ENCODE measurements around the gene TDRD1.

TDRD1 gene

DNA sequence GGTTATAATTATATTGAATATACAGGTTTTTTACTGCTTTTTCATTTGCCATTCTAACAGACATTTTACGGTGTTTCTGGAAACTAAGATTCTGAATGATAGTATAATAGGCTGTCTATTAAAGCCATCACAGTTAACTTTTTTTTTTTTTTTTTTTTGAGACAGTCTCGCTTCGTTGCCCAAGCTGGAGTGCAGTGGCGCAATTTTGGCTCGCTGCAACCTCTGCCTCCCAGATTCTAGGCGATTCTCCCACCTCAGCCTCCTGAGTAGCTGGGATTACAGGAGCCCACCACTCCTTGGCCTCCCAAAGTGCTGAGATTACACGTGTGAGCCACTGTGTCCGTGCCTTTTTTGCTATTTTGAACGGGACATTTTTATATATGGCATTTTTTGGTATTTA, 4.4 kb downstream of the TDRD1 start:
- Histone ChIP-seq H3K27ac (ENCODE audit: low read depth, low read length, poor library complexity, severe bottlenecking) (no peak overlapping the region), H3K27me3 (ENCODE audit: insufficient read depth, low read length) (no peaks in the 10 kb centered on the region), H2AFZ (ENCODE audit: low read length) (no peak overlapping the region), H3F3A (ENCODE audit: insufficient read depth, low read length) (no peaks in the 10 kb centered on the region), H3K9ac (ENCODE audit: low read length) (no peak overlapping the region), H3K4me2 (ENCODE audit: low read length) (no peak overlapping the region), H3K9me2 (ENCODE audit: low read depth, low read length) (no peaks in the 10 kb centered on the region), H3K79me2 (ENCODE audit: insufficient read depth, low read length) (no peaks in the 10 kb centered on the region), H3K36me3 (ENCODE audit: insufficient read depth, low read length) (no peaks in the 10 kb centered on the region), H3K4me1 (ENCODE audit: insufficient read depth, low read length, severe bottlenecking) (no peaks in the 10 kb centered on the region), H3K9me3 (ENCODE audit: low read length) (no peaks in the 10 kb centered on the region), H4K20me1 (ENCODE audit: insufficient read depth, low read length) (no peaks in the 10 kb centered on the region), H3K4me3 (ENCODE audit: low read depth, low read length, poor library complexity, severe bottlenecking) (no peak overlapping the region)
- TF ChIP-seq CTCF (IDR thresholded peaks at IDR 0.05; ENCODE audit: low read length) (no peak), EZH2 (IDR thresholded peaks at IDR 0.05; ENCODE audit: borderline replicate concordance, low read length) (no peak)

DNA sequence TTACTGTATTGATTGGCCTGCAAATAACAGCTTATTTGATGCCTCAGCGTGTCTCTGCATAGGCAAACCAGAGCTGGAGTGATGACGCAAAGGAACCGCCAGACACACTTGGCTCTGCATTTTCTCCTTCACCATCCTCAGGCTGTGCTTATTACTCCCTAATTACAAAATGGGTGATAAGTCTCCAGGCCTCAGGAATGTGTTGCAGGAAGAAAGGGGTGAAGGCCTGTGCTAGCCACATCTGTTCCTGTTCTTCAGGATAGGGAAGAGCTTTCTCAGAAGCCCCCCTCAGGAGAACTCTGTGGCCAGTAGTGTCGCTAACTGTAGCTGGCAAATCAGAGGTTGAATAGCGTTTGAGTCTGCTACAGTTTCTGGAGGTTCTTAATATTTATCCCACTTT, 5.1 kb downstream of the TDRD1 start:
- Histone ChIP-seq H3K9me3 (ENCODE audit: low read length) (no peaks in the 10 kb centered on the region), H4K20me1 (ENCODE audit: insufficient read depth, low read length) (no peaks in the 10 kb centered on the region), H3F3A (ENCODE audit: insufficient read depth, low read length) (no peaks in the 10 kb centered on the region), H3K27ac (ENCODE audit: low read depth, low read length, poor library complexity, severe bottlenecking) (no peak overlapping the region), H2AFZ (ENCODE audit: low read length) (no peak overlapping the region), H3K36me3 (ENCODE audit: insufficient read depth, low read length) (no peaks in the 10 kb centered on the region), H3K9me2 (ENCODE audit: low read depth, low read length) (no peaks in the 10 kb centered on the region), H3K27me3 (ENCODE audit: insufficient read depth, low read length) (no peaks in the 10 kb centered on the region), H3K9ac (ENCODE audit: low read length) (no peak overlapping the region), H3K4me2 (ENCODE audit: low read length) (no peak overlapping the region), H3K4me3 (ENCODE audit: low read depth, low read length, poor library complexity, severe bottlenecking) (no peak overlapping the region), H3K4me1 (ENCODE audit: insufficient read depth, low read length, severe bottlenecking) (no peaks in the 10 kb centered on the region), H3K79me2 (ENCODE audit: insufficient read depth, low read length) (no peaks in the 10 kb centered on the region)
- TF ChIP-seq CTCF (IDR thresholded peaks at IDR 0.05; ENCODE audit: low read length) (no peak), EZH2 (IDR thresholded peaks at IDR 0.05; ENCODE audit: borderline replicate concordance, low read length) (no peak)

GRCh38 chr10:114188001-114188400, 8.8 kb downstream of the TDRD1 start:
- TF ChIP-seq CTCF (IDR thresholded peaks at IDR 0.05; ENCODE audit: low read length), result no peak
- TF ChIP-seq EZH2 (IDR thresholded peaks at IDR 0.05; ENCODE audit: borderline replicate concordance, low read length), result no peak
- no peaks in the 10 kb centered on the region for H3K9me2 ChIP-seq (ENCODE audit: low read depth, low read length)
- no peaks in the 10 kb centered on the region for H3K36me3 ChIP-seq (ENCODE audit: insufficient read depth, low read length)
- H3K79me2 ChIP-seq (ENCODE audit: insufficient read depth, low read length), result no peaks in the 10 kb centered on the region
- no peaks in the 10 kb centered on the region for H3K9me3 ChIP-seq (ENCODE audit: low read length)
- no peaks in the 10 kb centered on the region for H4K20me1 ChIP-seq (ENCODE audit: insufficient read depth, low read length)
- H3K4me1 ChIP-seq (ENCODE audit: insufficient read depth, low read length, severe bottlenecking), result no peaks in the 10 kb centered on the region
- H2AFZ ChIP-seq (ENCODE audit: low read length), result no peak overlapping the region
- no peak overlapping the region for H3K9ac ChIP-seq (ENCODE audit: low read length)
- H3K4me3 ChIP-seq (ENCODE audit: low read depth, low read length, poor library complexity, severe bottlenecking), result no peak overlapping the region
- no peaks in the 10 kb centered on the region for H3K27me3 ChIP-seq (ENCODE audit: insufficient read depth, low read length)
- no peak overlapping the region for H3K4me2 ChIP-seq (ENCODE audit: low read length)
- H3F3A ChIP-seq (ENCODE audit: insufficient read depth, low read length), result no peaks in the 10 kb centered on the region
- H3K27ac ChIP-seq (ENCODE audit: low read depth, low read length, poor library complexity, severe bottlenecking), result no peak overlapping the region
